Skeletal muscle satellite cell (primary cell): ENCODE results near the gene CALCA.

ENCODE experiments used
- H3K27me3 ChIP-seq: 2 replicates; pipeline ENCODE4 v1.7.0; 2013; ENCODE audit warnings: low read length; ENCODE audit not compliant: control insufficient read depth, insufficient read depth
- H3K36me3 ChIP-seq: 2 replicates; pipeline ENCODE4 v1.7.0; 2013; ENCODE audit warnings: mild to moderate bottlenecking, control low read depth, low read length; ENCODE audit not compliant: insufficient read depth
- H3K4me1 ChIP-seq: 2 replicates; pipeline ENCODE4 v1.7.0; 2013; ENCODE audit warnings: low read length; ENCODE audit not compliant: control insufficient read depth, insufficient read depth
- H3K4me2 ChIP-seq: 2 replicates; pipeline ENCODE4 v1.7.0; 2013; ENCODE audit warnings: mild to moderate bottlenecking, low read length
- H3K4me3 ChIP-seq: 2 replicates; pipeline ENCODE4 v1.7.0; 2013; ENCODE audit warnings: low read length
- H3K9ac ChIP-seq: 2 replicates; pipeline ENCODE4 v1.7.0; 2013; ENCODE audit warnings: mild to moderate bottlenecking, low read depth, low read length, moderate library complexity
- H3K9me3 ChIP-seq: replicated peaks from 2 replicates; pipeline ENCODE4 v1.7.0; 2013; ENCODE audit warnings: mild to moderate bottlenecking, control low read depth, low read length

Gene CALCA

DNA sequence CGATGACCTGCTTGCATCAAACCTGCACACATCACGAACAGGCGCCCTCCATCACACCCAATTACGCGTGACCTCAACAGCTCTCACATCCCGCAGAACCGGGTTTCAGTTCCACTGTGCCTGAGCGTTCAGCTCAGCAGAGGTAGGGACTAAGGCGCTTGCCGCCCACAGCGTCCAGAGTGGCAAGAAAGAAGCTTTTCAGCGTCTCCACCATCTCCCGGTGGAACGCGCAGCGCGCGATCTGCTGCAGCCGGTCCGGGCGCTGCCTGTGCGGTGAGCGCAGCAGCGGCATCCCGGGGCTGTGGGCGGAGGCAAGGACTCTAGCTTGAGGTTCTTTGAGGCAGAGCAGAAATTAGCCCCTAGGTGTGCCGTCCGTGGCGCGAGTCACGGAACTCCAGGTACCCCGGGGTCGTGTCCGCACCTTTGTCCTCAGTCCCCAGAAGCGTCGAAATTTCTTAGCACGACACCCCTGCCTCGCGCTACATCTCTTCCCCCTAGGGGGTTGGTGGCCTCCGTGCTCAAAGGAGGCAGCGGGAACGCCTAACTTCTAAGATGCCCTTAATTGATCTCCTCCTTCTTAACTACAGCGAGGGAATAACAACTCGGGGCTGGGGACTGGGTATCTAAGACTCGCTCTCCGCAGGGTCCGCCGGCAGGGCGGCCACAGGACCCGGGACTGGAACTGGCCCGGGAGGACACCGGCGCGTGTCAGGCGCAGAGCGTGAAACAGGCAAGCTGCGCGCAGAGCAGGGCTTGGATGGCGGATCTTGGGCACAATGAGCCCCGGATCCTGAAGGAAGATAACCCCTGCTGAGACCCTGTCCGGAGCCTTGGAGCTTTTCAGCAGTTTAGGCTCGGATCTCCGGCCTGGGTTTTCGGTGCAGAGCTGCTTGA lies 1.7 kb upstream of the CALCA start:
- H3K4me3 ChIP-seq: peak overlapping the region; percentile 54

DNA sequence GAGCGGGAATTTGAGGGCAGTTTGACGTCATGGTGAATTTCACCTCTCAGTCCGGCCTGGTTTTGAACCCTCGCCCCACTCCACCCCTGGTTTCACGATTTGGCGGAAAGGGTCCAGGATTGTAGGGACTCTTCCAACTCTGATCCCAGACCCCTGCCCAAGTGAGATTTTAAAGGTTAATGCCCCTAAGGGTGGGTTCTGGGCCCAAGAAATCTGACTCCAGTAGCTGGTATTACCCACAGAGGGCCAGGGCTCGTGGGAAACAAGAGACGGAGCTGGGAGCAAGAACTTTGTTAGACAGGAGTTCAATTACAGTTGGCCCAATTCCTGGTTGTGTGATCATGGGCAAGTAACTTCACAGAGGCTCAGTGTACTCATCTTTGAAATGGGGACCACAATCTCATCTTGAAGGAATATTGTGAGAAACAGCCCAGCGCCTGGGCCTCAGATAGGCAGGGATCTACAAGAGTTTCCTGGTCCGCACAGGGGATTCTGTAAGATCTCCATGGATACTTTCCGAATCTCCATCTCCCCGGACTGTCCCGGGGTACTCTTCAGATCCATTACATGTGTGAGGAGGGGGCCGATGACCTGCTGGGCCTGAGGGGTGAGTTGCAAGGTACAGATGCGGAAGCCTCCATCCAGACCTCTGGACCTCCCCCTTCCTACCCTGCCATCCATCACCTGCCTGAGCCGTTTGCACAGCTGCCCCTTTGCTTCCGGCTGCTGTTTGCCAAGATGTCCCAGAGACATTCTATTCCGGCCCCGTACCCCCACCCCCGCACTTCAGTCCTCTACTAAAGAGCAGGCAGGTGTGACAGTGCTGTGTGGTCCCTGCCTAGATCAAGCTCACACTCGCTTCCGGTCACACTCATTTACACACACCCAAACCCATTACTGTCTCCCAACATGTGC lies 687 bp upstream of the CALCA start:
- H3K4me3 ChIP-seq: no peak overlapping the region

More for the DNA sequence above, 1.7 kb upstream of the CALCA start:
- Histone ChIP-seq H3K4me1 (peaks cover 20% of the 10 kb centered on the region), H3K9me3 (no peaks in the 10 kb centered on the region), H3K36me3 (no peaks in the 10 kb centered on the region), H3K4me2 (peak overlapping the region; percentile 65), H3K9ac (no peak overlapping the region), H3K27me3 (peaks cover 81% of the 10 kb centered on the region)

DNA sequence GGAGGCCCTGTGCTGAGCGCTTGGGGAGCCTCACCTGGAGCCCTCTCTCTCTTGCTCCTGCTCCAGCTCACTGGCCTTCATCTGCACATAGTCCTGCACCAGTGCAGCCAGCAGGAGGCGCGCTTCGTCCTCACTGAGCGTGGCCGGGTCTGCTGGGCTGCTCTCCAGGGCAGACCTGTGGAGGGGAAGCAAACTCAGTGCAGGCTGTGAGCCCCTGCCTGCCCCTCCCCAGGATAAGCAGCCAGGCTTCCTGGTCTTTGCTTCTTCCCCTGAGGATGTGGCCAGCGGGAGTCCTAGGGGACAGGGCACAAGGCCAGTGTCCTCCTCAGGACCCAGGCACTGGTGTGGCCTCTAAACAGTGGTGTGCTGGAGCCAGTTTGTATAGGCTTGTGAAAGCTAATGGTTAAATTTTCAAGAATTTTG lies 2.2 kb downstream of the CALCA start:
- H3K27me3 ChIP-seq: peaks cover 89% of the 10 kb centered on the region

More for the DNA sequence above, 687 bp upstream of the CALCA start:
- H3K9me3 ChIP-seq: no peaks in the 10 kb centered on the region
- H3K27me3 ChIP-seq: peaks cover 86% of the 10 kb centered on the region
- H3K36me3 ChIP-seq: no peaks in the 10 kb centered on the region
- peak overlapping the region; percentile 65 for H3K4me2 ChIP-seq
- no peak overlapping the region for H3K9ac ChIP-seq
- H3K4me1 ChIP-seq: peaks cover 20% of the 10 kb centered on the region

DNA sequence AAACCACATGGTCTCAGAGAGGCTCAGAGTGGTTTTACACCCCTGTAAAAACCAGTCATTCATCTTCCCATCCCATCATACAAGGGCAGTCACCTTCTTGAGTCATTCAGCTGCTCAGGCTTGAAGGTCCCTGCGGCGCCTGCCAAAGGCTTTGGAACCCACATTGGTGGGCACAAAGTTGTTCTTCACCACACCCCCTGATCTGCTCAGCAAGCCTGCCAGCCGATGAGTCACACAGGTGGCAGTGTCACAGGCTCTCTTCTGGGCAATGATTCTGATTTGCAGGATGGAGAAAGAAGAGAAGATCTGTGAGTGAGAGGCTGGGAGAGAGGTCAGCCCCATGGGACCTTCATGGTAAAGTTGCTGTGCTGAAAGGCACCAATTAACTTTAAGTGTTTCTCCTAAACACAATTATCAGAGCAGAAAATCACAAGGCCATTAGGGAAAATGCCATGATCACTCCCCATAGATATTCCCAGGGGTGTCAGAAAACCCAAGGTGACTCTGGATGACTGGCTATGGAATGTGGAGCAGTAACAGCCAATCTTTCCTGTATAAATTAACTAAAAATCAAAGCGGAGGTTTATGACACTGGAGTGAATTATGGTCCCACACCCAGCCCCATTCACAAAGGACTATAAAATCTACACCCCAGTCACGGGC lies 4.4 kb downstream of the CALCA start:
- H3K36me3 ChIP-seq: no peaks in the 10 kb centered on the region
- H3K9ac ChIP-seq: no peak overlapping the region
- H3K9me3 ChIP-seq: no peaks in the 10 kb centered on the region
- peaks cover 6% of the 10 kb centered on the region for H3K4me1 ChIP-seq
- H3K4me3 ChIP-seq: no peak overlapping the region
- H3K4me2 ChIP-seq: no peak overlapping the region
- peaks cover 67% of the 10 kb centered on the region for H3K27me3 ChIP-seq

More for the DNA sequence above, 2.2 kb downstream of the CALCA start:
- H3K36me3 ChIP-seq: no peaks in the 10 kb centered on the region
- H3K9ac ChIP-seq: no peak overlapping the region
- no peaks in the 10 kb centered on the region for H3K9me3 ChIP-seq
- peaks cover 20% of the 10 kb centered on the region for H3K4me1 ChIP-seq
- H3K4me3 ChIP-seq: no peak overlapping the region
- no peak overlapping the region for H3K4me2 ChIP-seq

DNA sequence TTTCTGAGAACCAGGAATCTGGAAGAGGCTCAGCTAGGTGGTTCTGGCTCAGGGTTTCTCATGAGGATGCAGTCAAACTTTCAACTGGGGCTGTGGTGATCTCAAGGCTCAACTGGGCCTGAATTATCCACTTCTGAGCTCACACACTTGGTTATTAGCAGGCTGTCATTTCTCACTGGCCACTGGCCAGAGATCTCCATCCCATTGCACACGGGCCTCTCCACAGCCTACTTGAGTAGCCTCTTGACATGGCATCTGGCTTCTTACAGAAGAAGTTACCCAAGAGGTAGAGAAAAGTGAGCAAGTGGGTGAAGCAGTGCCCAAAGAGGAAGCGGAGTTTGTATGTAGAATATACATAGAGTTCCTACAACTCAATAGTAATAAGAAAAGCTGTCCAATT lies 16.0 kb downstream of the CALCA start:
- peaks cover 32% of the 10 kb centered on the region for H3K27me3 ChIP-seq
- H3K4me3 ChIP-seq: no peak overlapping the region
- no peaks in the 10 kb centered on the region for H3K4me1 ChIP-seq
- H3K36me3 ChIP-seq: no peaks in the 10 kb centered on the region
- no peak overlapping the region for H3K9ac ChIP-seq
- no peaks in the 10 kb centered on the region for H3K9me3 ChIP-seq
- H3K4me2 ChIP-seq: no peak overlapping the region

DNA sequence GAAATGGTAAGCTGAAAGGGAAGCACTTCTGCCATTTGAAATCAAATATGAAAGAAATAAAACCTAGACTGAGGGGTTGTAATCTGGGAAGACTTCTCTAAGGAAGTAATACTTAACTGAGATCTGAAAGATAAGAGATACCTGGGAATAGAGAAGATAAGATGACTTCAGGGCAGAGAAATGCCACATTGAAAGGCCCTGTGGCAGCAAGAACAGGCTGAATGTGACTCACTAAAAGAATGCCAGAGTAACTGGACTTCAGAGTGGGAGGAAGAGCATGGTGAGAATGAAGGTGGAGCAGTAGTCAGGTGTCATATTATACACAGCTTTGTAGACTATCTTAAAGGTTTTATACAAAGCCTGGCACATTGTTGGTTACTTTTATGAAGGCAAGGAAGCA lies 17.6 kb downstream of the CALCA start:
- Histone ChIP-seq H3K4me1 (no peaks in the 10 kb centered on the region), H3K9me3 (no peaks in the 10 kb centered on the region), H3K27me3 (peaks cover 32% of the 10 kb centered on the region), H3K4me2 (no peak overlapping the region), H3K36me3 (no peaks in the 10 kb centered on the region), H3K4me3 (no peak overlapping the region), H3K9ac (no peak overlapping the region)

DNA sequence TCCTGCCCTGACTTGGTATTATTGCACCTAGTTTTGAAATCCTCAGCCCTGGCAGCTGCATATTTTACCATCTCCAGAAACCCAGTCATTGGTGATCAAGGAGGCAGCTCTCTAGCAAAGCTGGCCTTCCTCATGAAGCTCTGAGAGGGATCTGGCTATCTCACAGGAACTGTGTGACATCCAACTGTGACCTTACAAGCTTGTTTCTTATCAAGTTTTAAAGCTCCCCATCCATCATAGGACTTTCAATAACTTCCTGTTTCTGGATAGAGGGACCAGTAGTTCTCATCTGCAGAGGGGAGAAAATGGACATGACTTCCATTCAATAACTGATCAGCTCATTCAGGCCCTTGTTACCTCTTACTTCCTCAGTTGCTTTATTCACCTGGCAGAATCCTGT lies 18.2 kb downstream of the CALCA start:
- H3K9ac ChIP-seq: no peak overlapping the region
- H3K4me2 ChIP-seq: no peak overlapping the region
- no peaks in the 10 kb centered on the region for H3K4me1 ChIP-seq
- H3K4me3 ChIP-seq: no peak overlapping the region
- no peaks in the 10 kb centered on the region for H3K36me3 ChIP-seq
- H3K9me3 ChIP-seq: no peaks in the 10 kb centered on the region
- H3K27me3 ChIP-seq: peaks cover 35% of the 10 kb centered on the region

DNA sequence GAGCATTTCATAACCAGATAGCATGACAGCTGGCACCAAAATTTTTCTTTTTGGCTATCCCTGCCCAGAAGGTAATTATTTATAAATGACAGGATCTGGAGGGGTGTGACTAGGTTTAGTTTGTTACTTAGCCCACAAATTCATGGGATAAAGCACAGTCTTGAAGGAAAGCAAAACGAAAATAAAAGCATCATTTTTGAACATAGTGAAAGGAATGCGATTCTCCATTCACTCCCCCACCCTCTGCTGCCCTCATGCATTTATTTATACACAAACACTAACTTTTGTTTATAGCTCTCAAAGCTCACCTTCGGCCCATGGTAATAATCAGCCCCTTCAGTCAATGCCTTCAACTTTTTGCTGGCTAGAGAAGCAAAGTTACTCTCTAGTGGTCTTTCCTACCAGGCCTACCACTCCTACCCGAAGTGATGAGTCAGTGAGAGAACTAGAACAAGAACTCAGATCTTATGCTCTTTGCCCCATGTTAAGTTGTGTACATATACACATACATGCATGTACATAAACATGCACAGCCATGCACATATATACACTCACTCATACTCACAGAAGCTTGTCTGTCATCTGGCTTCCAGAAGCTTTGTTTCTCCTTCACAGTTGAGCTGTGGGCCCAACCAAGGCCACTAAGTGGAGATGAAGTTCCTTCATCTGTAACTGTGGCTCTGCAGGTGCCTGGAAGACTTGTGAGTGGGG lies 22.6 kb downstream of the CALCA start:
- H3K4me1 ChIP-seq: no peaks in the 10 kb centered on the region
- peaks cover 22% of the 10 kb centered on the region for H3K27me3 ChIP-seq
- H3K36me3 ChIP-seq: no peaks in the 10 kb centered on the region
- H3K9ac ChIP-seq: no peak overlapping the region
- no peaks in the 10 kb centered on the region for H3K9me3 ChIP-seq
- no peak overlapping the region for H3K4me2 ChIP-seq
- H3K4me3 ChIP-seq: no peak overlapping the region

DNA sequence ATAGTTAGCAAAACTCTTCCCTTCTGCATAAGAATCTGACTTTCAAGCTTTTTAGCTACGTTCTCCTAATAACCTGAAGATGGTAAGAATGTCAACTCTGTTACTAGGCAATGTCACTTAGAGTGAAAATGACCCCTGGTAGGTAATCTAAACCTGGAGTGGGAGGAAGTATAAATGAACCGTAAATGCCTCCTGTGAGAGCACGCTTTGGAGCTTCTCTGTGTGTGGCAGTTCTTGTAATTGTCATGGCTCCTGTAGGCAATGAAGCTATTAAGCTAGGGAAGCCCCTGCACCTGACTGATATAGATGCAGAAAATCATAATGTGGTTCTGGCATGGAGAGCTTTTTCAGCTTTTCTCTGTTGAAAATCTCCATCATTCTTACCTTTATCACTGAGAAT lies 29.4 kb downstream of the CALCA start:
- Histone ChIP-seq H3K4me2 (no peak overlapping the region), H3K4me1 (no peaks in the 10 kb centered on the region), H3K4me3 (no peak overlapping the region), H3K36me3 (no peaks in the 10 kb centered on the region), H3K9ac (no peak overlapping the region), H3K9me3 (no peaks in the 10 kb centered on the region), H3K27me3 (peaks cover 3% of the 10 kb centered on the region)

DNA sequence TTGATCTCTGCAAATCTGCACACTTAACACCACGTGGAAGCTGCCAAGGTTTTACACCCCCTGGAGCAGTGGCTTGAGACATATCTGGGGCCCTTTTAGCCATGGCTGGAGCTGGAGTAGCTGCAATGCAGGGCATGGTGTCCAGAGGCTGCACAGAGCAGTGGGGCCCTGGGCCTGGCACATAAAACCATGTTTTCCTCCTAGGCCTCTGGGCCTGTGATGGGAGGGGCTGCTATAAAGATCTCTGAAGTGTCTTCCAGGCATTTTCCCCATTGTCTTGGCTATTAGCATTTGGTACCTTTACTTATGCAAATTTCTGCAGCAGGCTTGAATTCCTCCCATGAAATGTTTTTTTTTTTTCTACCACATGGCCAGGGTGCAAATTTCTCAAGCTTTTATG lies 33.2 kb downstream of the CALCA start:
- Histone ChIP-seq H3K4me1 (no peaks in the 10 kb centered on the region), H3K36me3 (no peaks in the 10 kb centered on the region), H3K4me3 (no peak overlapping the region), H3K4me2 (no peak overlapping the region), H3K9ac (no peak overlapping the region), H3K9me3 (no peaks in the 10 kb centered on the region), H3K27me3 (peaks cover 3% of the 10 kb centered on the region)
